Skin epidermis (tissue), 12 donors: ENCODE data around the gene CARS2.
A peak's percentile ranks its signal among the peaks of the same experiment; 100 is the strongest.
"Not testable (repeated sequence)": the region's sequence is repeated elsewhere in the genome, so short reads cannot be mapped to it uniquely, and the experiment has no call there.

ENCODE experiments used
- H3K27ac ChIP-seq, 21 experiments: fragments of 200-600 bp; sonication (generic) in 11 of 21; one replicate each; pipeline ENCODE4 v1.5.0; 2020; ENCODE audit warnings: mild to moderate bottlenecking in 3 of 21, inconsistent platforms in 2 of 21, moderate library complexity in 2 of 21
- H3K4me3 ChIP-seq, 7 experiments: fragments of 200-600 bp; sonication (generic) in 2 of 7; one replicate each; pipeline ENCODE4 v1.5.0; 2020; ENCODE audit warnings: inconsistent platforms in 2 of 7, mild to moderate bottlenecking in 2 of 7, moderate library complexity in 1 of 7

CARS2 gene

DNA sequence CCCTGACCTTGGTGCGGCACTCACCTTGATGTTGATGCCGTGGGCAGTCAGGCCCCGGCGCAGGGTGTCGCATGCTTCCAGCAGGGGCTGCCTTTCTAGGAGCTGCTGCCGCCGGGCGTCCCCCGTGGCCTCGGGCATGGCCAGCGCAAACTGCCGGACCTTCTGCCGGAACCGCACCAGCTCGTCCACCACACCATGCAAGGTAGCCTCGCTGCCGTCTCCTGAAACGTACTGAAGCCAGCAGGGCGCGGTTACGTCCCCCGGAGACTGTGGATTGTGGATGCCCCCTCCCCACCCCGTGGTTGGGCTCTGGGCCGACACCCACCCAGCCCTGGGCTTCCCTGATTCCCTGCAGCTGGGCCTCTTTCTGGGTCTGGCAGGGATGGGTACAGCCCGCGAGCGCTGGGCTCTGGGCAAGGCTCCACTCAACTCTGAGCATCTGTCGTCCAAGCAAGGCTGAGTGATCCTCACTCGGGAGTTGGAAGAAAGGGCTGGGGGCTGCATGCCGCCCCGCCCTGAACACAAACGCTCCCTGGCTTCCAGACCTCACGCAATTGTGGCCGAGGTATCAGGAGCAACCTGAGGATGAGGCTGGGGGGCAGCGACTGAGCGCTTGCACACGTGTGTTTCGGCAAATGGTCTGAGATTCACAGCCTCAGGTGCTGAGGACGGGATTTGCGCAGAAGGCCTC lies 63.5 kb downstream of the CARS2 start:
- H3K27ac ChIP-seq, result no peak overlapping the region
- no peak overlapping the region for H3K4me3 ChIP-seq

DNA sequence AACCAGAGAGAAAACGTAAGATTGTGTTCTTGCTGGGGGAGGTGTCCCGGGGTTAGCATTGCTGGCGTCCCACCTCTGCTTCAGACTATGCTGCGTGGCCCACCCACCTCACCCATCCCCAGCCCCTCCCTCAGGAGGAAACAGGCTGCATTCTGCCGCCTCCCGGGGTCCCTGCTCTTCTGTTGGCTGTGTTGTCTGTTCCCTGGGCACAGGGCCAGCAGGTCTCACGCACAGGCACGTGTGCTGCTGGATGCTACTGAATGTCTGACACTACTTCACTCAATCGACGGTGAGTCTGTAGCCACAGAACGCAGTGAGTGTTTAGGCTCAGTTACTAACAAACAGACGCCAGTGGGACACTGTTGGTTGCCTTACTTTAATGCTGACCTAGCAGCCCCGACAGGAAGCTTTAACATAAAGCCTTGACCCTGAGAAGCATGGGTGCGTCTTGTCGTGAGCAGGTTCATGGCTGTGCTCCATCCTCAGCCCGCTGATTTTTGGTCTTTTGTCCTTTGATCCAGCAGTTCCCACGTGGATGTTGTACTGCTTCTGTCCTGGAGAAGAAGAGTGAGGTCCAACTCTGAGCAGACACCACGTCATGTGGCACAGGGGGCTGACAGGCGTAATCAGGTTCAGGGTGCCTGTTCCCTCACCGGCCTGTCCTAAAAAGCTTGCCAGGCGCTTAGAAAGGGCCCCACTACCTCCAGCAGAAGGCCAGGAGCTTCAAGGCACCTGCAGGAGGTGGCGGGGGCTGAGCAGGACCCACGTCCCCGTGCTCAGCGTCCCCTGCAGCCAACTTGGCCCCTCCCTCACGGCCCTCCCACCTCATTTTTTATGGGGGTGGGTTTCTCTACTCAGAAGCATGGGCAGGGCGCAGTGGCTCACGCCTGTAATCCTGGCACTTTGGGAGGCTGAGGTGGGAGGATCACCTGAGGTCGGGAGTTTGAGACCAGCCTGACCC lies 64.6 kb downstream of the CARS2 start:
- H3K27ac ChIP-seq, result no peak overlapping the region

DNA sequence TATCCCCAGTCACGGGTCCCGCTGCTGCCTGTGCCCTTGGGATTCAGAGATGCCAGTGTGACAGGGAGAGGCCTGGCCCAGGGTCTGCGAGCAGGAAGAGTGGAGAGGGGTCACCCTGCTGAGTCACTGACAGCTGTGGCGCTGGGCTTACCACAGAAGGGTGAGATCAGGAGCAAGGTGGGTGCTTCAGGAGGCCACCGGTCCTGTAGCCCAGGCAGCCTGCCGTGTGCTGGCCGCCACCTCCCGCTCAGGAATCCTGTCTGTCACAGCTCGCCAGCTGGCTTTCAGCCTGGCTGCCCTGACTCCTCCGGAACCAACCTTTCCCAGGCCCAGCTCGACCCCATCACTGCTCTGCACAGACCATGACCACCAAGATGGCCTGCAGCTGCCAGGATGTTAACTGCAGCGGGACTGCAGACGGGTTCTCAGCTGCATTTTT lies 65.3 kb downstream of the CARS2 start:
- no peak overlapping the region for H3K4me3 ChIP-seq
- no peak overlapping the region for H3K27ac ChIP-seq

More for the DNA sequence above, 64.6 kb downstream of the CARS2 start:
- H3K4me3 ChIP-seq, result no peak overlapping the region

DNA sequence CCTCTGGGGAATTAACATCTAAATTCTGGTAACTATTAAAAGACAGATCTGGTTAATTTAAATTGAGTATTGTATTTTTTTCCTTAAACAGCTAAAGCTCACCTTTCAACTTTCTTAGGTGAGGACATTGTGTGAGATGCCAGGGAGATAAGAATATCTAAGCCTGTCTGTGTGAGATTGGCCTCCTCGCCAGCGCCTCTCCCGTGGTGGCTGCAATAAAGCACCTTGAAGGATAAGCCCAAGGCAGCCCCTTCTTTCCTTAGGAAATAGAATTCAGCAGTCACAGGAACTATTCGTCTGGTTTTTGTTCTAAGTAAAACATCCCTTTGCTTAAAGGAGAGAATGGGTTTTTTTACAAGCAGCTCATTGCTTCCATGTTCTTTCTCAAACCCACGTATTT lies 66.0 kb downstream of the CARS2 start:
- Histone ChIP-seq H3K4me3 (no peak overlapping the region), H3K27ac (no peak overlapping the region)

DNA sequence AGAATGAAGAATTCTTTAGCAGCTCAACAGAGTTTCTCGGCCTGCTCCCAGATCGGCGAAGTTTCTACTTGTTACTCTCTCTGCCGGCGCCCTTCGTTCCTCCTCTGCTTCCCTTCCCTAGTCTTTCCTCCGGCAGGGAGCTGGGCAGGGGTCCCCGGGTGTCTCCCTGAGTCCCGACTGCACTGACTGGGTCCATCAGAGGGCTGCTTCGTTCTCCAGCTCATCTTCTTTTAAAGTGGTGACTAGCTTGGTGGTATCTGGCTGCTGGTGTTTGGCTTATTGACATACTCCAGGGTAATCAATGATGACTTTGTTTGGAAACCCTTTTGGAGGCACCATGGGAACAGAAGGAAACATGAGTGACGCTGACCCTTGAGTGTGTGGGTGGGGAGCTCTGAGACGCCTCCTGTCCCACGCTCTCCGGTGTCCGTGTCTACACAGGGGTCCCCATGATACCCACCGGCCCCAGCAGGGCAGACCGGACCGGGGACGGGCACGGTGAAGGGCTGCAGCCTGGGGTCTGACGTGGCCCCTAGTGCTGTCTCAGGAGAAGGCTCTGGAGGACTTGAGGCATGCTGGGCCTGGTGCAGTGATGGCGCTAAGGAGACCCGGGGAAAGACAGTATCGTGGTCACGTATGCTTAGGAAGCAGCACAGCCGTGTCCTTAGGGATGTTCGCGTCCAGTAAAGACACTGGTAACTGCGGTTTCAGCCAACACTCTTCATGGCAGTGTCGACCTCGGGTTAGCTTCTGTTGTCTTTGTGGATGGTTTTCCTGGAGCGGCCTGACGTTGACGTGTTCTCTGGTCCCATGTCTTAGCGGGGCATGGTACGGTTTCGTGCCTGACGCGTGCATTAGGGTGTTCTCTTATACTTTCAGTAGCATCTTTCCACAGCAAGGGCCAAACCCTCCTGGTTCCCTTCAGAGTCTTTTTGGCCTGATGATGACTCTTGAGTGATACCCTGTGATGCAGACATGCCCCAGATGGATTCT lies 66.8 kb downstream of the CARS2 start:
- Histone ChIP-seq H3K4me3 (no peak overlapping the region), H3K27ac (no peak overlapping the region)

DNA sequence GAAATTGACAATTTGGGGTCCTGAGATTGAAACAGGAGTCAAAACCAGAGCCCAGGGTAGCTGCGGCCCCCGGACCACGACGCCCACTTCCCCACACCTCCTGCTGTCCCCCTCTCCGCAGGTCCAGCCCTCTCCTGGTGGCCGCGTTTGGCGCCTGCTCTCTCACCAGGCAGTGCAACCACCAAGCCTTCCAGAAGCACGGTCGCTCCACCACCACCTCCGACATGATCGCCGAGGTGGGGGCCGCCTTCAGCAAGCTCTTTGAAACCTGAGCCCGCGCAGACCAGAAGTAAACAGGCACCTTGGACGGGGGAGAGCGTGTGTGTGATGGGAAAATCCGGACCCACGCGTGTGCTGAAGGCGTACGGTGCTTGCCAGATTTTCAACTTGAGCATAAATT lies 67.7 kb downstream of the CARS2 start:
- H3K27ac ChIP-seq, result no peak overlapping the region

DNA sequence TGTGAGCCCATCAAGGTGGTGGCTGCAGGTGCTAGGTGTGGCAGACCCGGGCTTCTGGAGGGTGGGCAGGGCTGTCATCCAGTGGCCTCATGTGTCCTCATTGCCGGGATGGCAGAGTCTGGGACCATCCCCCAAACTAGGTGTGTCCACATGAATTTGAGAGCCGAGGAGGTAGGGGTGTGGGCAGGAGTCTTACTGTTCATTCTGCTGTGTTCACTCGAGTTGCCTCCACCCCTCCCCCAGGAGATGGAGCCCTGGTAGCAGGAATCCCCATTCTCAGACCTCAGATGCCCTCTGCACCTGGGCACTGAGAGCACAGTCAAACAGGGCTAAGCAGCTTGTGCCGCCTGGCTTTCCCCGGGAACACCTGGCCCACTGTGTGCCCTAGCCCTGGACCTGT lies 68.2 kb downstream of the CARS2 start:
- no peak overlapping the region for H3K4me3 ChIP-seq
- H3K27ac ChIP-seq, result no peak overlapping the region

More for the DNA sequence above, 67.7 kb downstream of the CARS2 start:
- no peak overlapping the region for H3K4me3 ChIP-seq

DNA sequence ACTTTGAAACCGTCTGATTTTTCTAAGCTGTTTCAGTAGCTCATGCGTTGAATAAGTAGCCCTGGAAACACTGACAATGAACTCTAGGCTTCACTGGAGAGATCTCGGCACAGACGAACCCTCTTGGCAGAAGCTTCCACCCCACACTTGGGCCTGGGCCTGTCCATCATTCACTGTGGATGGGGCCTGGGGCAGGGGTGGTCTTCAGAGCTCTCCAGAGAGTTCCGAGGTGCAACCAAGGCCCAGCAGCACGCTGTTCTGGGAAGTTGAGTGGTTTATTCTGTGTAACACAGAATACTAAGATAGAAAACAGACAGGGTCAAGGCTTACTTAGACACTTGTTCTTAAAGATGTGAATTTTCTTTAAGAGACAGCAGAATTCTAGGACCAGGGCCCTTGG lies 68.6 kb downstream of the CARS2 start:
- H3K4me3 ChIP-seq, result no peak overlapping the region
- H3K27ac ChIP-seq, result peak overlapping the region in 1 of 21 experiments; percentile 8

DNA sequence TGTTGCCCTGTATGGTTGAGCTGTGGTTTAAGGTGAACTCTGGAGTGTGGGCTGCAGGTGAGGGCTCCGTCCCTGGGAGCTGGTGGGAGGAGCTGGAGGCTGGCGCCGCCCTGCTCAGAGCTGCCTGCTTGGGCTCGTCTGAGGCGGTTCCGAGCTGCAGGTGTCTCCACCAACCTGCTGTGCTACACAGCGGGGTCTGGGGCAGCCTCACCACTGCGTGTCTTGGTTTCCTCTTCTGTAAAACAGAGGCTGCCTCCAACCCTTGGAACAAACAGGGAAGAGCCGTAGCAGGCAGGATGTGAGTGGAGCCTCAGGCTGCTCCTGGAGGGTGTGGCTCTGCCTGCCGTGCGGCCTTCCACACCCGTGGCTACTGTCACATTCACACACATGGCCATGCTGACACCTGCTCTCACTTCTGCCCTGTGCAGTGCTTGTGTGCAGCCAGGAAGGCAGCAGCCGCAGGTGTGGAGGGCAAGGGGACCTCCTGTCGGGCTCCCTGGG lies 69.2 kb downstream of the CARS2 start:
- no peak overlapping the region for H3K4me3 ChIP-seq
- H3K27ac ChIP-seq, result peak overlapping the region in 1 of 21 experiments; percentile 8

DNA sequence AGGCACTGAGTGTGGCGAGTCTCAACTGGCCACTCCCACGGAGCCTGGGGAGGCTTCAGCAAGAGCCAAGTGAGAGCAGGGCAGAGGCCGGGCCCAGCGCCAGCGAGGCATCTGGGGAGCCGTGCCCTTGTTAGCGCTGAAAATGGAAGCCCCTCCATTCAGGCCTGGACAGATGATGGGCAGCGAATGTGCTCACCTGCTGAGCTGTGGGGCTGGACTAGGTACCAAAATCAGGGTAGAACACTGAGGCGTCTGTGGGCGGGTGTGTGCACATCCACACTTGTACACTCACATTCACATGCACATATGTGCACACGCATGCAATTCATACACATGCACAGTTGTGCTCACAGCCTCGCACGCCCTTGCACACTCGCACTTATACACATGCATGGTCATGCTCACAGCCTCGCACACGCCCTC lies 69.9 kb downstream of the CARS2 start:
- Histone ChIP-seq H3K4me3 (no peak overlapping the region), H3K27ac (no peak overlapping the region)

DNA sequence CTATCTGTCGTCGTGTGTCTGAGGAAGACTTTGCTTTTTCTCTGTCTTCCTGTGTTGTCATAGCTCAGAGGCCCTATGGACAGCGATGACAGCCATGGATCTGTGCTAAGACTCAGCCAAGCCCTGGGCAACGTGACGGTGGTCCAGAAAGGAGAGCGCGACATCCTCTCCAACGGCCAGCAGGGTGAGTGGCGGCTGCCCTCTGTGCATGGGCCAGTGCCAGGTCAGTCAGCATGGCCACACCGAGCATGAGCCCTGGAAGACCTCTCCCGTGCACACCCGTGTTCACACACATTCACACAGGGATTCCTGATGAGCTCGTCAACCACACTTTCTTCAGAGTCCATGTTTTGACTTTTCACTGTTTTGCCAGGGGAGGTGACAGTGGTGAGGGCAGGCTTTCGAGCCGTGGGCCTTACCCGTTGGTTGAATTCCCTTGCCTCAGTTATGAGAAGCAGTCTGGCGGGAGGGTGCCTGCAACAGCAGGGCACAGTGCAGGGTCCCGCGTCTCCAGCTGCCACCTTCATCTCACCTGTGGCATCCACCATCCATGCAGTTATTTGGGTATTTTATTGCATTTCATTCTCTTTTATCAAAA lies 70.4 kb downstream of the CARS2 start:
- Histone ChIP-seq H3K27ac (no peak overlapping the region), H3K4me3 (no peak overlapping the region)

DNA sequence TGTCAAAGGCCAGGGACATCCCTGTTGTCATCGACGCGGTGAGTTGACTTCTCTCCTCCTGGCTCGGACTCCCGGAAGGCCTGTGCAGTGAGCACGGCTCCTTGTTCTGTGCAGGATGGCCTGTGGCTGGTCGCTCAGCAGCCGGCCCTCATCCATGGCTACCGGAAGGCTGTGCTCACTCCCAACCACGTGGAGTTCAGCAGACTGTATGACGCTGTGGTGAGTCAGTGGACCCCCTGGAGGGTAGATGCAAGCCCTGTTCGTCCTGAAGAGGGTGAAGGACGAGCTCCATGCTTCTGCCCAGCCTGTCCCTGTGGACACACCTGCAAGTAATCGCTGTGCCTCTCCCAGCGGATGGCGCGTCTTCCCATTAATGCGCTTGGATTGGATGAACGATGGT lies 71.4 kb downstream of the CARS2 start:
- no peak overlapping the region for H3K27ac ChIP-seq
- no peak overlapping the region for H3K4me3 ChIP-seq

DNA sequence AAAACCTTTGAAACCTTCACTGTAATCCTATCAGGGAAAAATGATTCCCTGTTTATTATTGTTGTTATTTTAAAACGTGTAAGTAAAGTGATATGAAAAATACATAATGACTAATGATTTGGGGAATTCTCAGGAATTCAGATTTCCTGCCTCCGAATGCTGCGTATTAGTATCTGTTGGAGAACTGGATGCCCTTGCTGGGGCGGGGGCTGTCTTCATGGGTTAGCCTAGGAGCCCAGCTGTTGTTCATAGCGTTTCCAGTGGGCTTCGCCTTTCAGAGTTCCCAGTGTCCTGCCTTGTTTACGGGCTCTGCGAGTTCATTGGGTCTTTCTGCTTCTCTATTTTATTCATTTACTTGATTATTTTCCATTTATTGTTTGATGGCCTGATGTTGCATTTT lies 72.1 kb downstream of the CARS2 start:
- no peak overlapping the region for H3K4me3 ChIP-seq
- H3K27ac ChIP-seq, result no peak overlapping the region

DNA sequence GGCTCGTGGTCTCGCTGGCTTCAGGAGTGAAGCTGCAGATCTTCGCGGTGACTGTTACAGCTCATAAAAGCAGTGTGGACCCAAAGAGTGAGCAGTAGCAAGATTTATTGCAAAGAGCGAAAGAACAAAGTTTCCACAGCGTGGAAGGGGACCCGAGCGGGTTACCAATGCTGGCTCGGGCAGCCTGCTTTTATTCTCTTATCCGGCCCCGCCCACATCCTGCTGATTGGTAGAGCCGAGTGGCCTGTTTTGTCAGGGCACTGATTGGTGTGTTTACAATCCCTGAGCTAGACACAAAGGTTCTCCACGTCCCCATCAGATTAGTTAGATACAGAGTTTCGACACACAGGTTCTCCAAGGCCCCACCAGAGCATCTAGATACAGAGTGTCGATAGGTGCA lies 73.7 kb downstream of the CARS2 start:
- not testable (repeated sequence) for H3K4me3 ChIP-seq, H3K27ac ChIP-seq

DNA sequence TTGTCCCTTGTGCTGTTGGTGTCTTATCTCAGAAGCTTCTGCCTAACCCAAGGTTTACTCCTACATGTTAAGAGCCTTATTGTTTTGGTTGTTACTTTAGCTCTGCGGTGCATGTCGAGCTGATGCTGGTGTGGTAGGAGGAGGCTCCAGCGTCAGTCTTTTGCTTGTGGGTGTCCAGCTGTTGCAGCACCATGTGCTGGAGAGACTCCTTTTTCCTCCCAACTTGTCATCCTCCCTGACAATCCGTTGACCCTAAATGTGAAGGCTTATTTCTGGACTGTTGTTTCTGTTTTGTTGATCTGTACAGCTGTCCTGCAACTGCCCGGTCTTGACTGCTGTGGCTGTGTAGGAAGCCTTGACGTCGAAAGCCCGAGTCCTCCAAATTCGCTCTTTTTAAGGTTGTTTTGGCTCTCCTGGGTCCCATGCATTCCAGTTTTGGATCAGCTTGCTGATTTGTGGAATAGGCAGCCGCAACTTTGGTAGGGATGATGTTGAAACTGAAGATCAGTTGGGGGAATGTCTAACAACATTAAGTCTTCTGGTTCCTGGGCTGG lies 75.3 kb downstream of the CARS2 start:
- Histone ChIP-seq H3K4me3 (no peak overlapping the region), H3K27ac (no peak overlapping the region)

DNA sequence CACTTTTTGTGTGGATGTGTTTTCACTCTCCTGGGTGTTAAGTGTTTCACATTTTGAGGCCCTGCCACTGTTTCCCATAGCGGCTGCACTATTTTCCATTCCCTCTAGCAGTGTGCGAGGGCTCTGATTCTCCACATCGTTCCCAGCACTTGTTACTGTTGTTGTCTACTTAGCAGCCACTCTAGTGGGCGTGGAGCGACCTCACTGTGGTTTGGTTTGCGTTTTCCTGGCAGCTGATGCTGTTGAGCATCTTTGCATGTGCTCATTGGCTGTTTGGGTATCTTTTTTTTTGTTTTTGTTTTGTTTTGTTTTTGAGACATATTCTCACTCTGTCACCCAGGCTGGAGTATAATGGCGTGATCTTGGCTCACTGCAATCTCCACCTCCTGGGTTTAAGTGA lies 76.2 kb downstream of the CARS2 start:
- Histone ChIP-seq H3K27ac (no peak overlapping the region), H3K4me3 (no peak overlapping the region)

DNA sequence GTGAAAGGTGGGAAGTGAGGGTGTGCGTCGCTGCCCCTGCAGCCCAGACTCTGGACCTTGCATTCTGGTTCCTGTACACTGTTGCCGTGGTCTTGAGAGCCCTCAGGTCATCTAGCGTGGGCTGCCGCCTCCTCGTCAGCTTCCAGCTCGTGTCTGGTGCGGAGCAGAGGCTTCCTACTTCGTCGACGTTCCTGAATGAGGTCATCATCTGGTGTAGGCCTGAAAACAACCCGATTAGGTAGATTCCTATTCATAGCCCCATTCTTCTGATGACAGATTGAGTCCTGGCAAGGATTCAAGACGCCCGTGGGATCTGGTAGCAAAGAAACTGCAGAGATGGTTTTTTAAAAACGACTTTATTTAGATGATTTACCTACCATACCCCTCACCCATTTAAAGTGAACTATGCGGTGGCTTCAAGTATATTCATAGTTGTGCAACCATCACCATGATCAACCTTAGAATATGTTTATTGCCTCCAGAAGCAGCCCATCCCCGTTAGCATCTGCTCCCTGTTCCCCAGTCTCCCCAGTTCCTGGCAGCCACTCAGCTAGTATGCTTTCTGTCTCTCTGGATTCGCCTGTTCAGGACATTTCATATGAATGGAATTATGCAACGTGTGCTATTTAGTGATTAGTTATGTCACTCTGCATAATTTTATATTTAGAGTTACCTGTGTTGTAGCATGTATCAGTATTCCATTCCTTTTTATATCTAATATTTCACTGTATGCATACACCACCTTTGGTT lies 76.8 kb downstream of the CARS2 start:
- H3K27ac ChIP-seq, result no peak overlapping the region

DNA sequence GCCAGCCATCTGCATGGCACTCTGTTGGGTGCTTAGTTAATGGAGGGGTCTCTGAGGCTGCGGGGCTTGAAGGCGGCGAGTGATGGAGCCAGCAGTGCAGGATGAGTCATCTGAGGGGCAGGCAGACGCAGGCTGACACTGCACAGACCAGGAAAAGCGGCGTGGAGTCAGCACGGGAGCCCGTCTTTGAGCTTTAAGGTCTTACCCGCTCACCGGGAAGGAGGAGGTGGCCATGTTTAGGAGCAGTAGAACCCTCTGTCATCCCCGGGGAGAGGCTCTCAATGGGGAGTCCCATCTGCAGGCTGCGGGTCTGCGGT lies 77.5 kb downstream of the CARS2 start:
- no peak overlapping the region for H3K4me3 ChIP-seq
- no peak overlapping the region for H3K27ac ChIP-seq

More for the DNA sequence above, 76.8 kb downstream of the CARS2 start:
- H3K4me3 ChIP-seq, result no peak overlapping the region
